Loucy (cell line): Measurements from ENCODE around the gene YIPF1.

ENCODE experiments used
- EZH2phosphoT487 ChIP-seq: fragments of 200-600 bp; IDR thresholded peaks from 2 replicates; pipeline ENCODE4 v1.6.1; 2018; ENCODE audit warnings: antibody characterized with exemption, mild to moderate bottlenecking, moderate library complexity, borderline replicate concordance
- TF ChIP-seq, protein P1 (sequence below): fragments of 200-600 bp; sonication (generic); conservative IDR thresholded peaks from 2 replicates; pipeline ENCODE4 v1.5.1; 2014; ENCODE audit warnings: mild to moderate bottlenecking, antibody characterized with exemption, low read length

- TF ChIP-seq, protein P1, sequence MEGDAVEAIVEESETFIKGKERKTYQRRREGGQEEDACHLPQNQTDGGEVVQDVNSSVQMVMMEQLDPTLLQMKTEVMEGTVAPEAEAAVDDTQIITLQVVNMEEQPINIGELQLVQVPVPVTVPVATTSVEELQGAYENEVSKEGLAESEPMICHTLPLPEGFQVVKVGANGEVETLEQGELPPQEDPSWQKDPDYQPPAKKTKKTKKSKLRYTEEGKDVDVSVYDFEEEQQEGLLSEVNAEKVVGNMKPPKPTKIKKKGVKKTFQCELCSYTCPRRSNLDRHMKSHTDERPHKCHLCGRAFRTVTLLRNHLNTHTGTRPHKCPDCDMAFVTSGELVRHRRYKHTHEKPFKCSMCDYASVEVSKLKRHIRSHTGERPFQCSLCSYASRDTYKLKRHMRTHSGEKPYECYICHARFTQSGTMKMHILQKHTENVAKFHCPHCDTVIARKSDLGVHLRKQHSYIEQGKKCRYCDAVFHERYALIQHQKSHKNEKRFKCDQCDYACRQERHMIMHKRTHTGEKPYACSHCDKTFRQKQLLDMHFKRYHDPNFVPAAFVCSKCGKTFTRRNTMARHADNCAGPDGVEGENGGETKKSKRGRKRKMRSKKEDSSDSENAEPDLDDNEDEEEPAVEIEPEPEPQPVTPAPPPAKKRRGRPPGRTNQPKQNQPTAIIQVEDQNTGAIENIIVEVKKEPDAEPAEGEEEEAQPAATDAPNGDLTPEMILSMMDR, result no peak
- TF ChIP-seq EZH2phosphoT487, result no peak
Observed at GRCh38 chr1:53871221-53871620, 18.4 kb downstream of the YIPF1 start.
